Chondrocyte (in vitro differentiated cells): ENCODE results near the gene ARMS2. TPM values are rescaled to one million over a fixed set of nuclear protein-coding genes. Genes with fewer than 3 reads are reported as not detected.

Experiments used
- DNase-seq: peaks from one replicate; pipeline ENCODE4 v3.0.0; 2021; ENCODE audit warnings: mixed read lengths, low spot score
- H3K27ac Mint-ChIP-seq: one replicate; pipeline ENCODE4 v1.8.0; 2021; ENCODE audit warnings: mild to moderate bottlenecking, moderate library complexity, mixed read lengths; ENCODE audit not compliant: unreplicated experiment
- H3K27me3 Mint-ChIP-seq: 2 replicates; pipeline ENCODE4 v1.8.0; 2021; ENCODE audit warnings: low read depth, mixed read lengths
- H3K36me3 Mint-ChIP-seq: 2 replicates; pipeline ENCODE4 v1.8.0; 2021; ENCODE audit warnings: low read depth, mixed read lengths
- H3K4me1 Mint-ChIP-seq: 2 replicates; pipeline ENCODE4 v1.8.0; 2021; ENCODE audit warnings: low read depth, mild to moderate bottlenecking, mixed read lengths
- H3K4me3 Mint-ChIP-seq: one replicate; pipeline ENCODE4 v1.8.0; 2021; ENCODE audit warnings: mild to moderate bottlenecking, moderate library complexity, mixed read lengths; ENCODE audit not compliant: unreplicated experiment
- H3K9me3 Mint-ChIP-seq: 2 replicates; pipeline ENCODE4 v1.8.0; 2021; ENCODE audit warnings: low read depth, mixed read lengths
- CTCF ChIP-seq: fragments of 200-600 bp; sonication (generic); IDR thresholded peaks from 2 replicates; pipeline ENCODE4 v1.5.0; 2021; ENCODE audit warnings: antibody characterized with exemption, mild to moderate bottlenecking, moderate library complexity
- total RNA-seq: library from RNA; stranded (reverse); gene quantifications from 3 replicates; pipeline ENCODE4 v1.2.1, GENCODE V29; 2021

The ARMS2 gene
- total RNA-seq, 1 donor from 2014 or later: 0.62 TPM

GRCh38 chr10:122481296-122482056 is 27.0 kb downstream of the ARMS2 start:
- TF ChIP-seq CTCF: no peak

GRCh38 chr10:122484276-122485060 is 30.0 kb downstream of the ARMS2 start:
- H3K27ac Mint-ChIP-seq: no peak overlapping the region
- H3K27me3 Mint-ChIP-seq: no peaks in the 10 kb centered on the region
- no peak for DNase-seq
- TF ChIP-seq CTCF: no peak
- no peak overlapping the region for H3K4me3 Mint-ChIP-seq
- peaks cover 24% of the 10 kb centered on the region for H3K36me3 Mint-ChIP-seq
- peaks cover 2% of the 10 kb centered on the region for H3K9me3 Mint-ChIP-seq
- H3K4me1 Mint-ChIP-seq: peaks cover 76% of the 10 kb centered on the region

More at GRCh38 chr10:122481296-122482056, 27.0 kb downstream of the ARMS2 start:
- Mint-ChIP-seq H3K4me3 (no peak overlapping the region), H3K27me3 (no peaks in the 10 kb centered on the region), H3K4me1 (peaks cover 72% of the 10 kb centered on the region), H3K27ac (peak overlapping the region; percentile 24), H3K9me3 (peaks cover 2% of the 10 kb centered on the region), H3K36me3 (peaks cover 22% of the 10 kb centered on the region)
- no peak for DNase-seq

DNA sequence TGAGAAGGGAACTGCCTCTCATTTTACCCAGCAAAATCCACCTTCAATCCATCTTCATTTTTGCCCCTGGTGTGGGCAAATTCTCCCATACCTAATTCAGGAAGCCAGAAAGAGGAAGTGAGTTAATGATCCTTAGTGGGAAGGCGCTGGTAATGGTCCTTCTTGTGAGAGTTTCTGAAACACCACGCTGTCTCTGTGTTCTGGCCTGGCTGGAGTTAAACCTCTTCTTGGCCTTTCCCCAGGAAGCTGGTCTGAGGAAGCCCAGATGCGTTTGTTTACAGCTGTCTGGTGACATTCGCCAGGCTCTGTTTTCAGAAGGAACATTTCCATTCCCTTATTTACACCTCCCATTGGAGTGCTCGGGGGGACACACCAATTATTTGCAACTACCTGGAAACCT is 31.2 kb downstream of the ARMS2 start:
- Mint-ChIP-seq H3K9me3 (peaks cover 2% of the 10 kb centered on the region), H3K27ac (peak overlapping the region; percentile 72)
- TF ChIP-seq CTCF: no peak

GRCh38 chr10:122486406-122487080 is 32.1 kb downstream of the ARMS2 start:
- Mint-ChIP-seq H3K36me3 (peaks cover 19% of the 10 kb centered on the region), H3K27ac (peak overlapping the region; percentile 72), H3K27me3 (no peaks in the 10 kb centered on the region), H3K9me3 (peaks cover 2% of the 10 kb centered on the region), H3K4me1 (peaks cover 83% of the 10 kb centered on the region), H3K4me3 (no peak overlapping the region)
- no peak for DNase-seq
- TF ChIP-seq CTCF: no peak

More for the DNA sequence above, 31.2 kb downstream of the ARMS2 start:
- Mint-ChIP-seq H3K36me3 (peaks cover 23% of the 10 kb centered on the region), H3K4me3 (no peak overlapping the region), H3K4me1 (peaks cover 81% of the 10 kb centered on the region), H3K27me3 (no peaks in the 10 kb centered on the region)
- DNase-seq: no peak
